ENCODE data around the gene DIP2B.
"Not testable (repeated sequence)": the region's sequence is repeated elsewhere in the genome, so short reads cannot be mapped to it uniquely, and the experiment has no call there.

- TF ChIP-seq JUNB (CRISPR knock-in tag; IDR thresholded peaks at IDR 0.05; ENCODE audit: borderline replicate concordance); MXD4 (CRISPR knock-in tag; IDR thresholded peaks at IDR 0.05); CTCF (CRISPR knock-in tag; IDR thresholded peaks at IDR 0.05): not testable (repeated sequence)
These were observed 52.0 kb downstream of the DIP2B start for GRCh38 chr12:50556796-50557195.
